ENCODE measurements around the gene TCN2. TPM values are rescaled to one million over a fixed set of nuclear protein-coding genes. Genes with fewer than 3 reads are reported as not detected.

TCN2 gene
- total and polyA plus RNA-seq, 2 of the 4 experiments (the other 2 are of a cell fraction), result 1.3 to 3.6 TPM

DNA sequence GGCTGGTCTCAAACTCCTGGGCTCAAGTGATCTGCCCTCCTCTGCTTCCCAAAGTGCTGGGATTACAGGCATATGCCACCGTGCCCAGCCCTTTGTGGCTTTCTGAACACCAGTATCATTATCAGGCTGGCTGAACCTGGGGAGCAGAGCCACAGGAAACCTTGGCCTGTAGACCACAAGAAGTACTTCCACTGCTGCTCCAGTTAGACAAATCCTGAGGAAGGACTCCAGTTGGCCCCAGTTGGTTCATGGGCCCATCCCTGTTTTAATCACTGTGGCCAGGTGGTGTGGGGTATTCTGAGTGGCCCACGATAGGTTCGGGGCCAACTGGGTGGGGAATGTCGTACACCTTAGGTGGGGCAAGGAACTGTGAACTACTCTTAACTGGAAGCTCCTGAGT, 66.2 kb downstream of the TCN2 start:
- intact Hi-C loops (cut with micrococcal nuclease) (no loop called here), dilution Hi-C loops (cut with HindIII; ENCODE audit: low sequenced_read_pairs, unreplicated experiment) (no loop called here), in situ Hi-C loops (cut with MboI; ENCODE audit: low sequenced_read_pairs) (no loop called here)
- peaks cover 2% of the 10 kb centered on the region for H3K27me3 ChIP-seq (ENCODE audit: control insufficient read depth, insufficient read depth, low read length)
- CTCF ChIA-PET, result no interaction called here
- no TSS peak for BruUV-seq (replicated peaks)
- no peak overlapping the region for H4K8ac ChIP-seq (ENCODE audit: low read depth in 2 of 2, low read length in 2 of 2)
- H3K56ac ChIP-seq (ENCODE audit: extremely low read depth, insufficient read depth, low read length), result no peak overlapping the region
- H2BK5ac ChIP-seq (ENCODE audit: low read depth, low read length, poor library complexity, severe bottlenecking), result no peak overlapping the region
- TF ChIP-seq NFE2L2 (IDR thresholded peaks at IDR 0.05; ENCODE audit: low read depth, low read length) (no peak), POLR2A (IDR thresholded peaks at IDR 0.05; ENCODE audit: low read depth, low read length) (no peak), MAZ (IDR thresholded peaks at IDR 0.05; ENCODE audit: borderline replicate concordance, low read depth, low read length) (no peak), RFX5 (IDR thresholded peaks at IDR 0.05; ENCODE audit: low read depth, low read length) (no peak), MXI1 (IDR thresholded peaks at IDR 0.05; ENCODE audit: borderline replicate concordance, low read depth, low read length) (no peak), SMC3 (IDR thresholded peaks at IDR 0.05; ENCODE audit: low read depth, low read length) (no peak), MAFK (IDR thresholded peaks at IDR 0.05; ENCODE audit: low read depth, low read length) (no peak), RAD21 (IDR thresholded peaks at IDR 0.05; ENCODE audit: low read length) (no peak)
- TF ChIP-seq, protein P1, sequence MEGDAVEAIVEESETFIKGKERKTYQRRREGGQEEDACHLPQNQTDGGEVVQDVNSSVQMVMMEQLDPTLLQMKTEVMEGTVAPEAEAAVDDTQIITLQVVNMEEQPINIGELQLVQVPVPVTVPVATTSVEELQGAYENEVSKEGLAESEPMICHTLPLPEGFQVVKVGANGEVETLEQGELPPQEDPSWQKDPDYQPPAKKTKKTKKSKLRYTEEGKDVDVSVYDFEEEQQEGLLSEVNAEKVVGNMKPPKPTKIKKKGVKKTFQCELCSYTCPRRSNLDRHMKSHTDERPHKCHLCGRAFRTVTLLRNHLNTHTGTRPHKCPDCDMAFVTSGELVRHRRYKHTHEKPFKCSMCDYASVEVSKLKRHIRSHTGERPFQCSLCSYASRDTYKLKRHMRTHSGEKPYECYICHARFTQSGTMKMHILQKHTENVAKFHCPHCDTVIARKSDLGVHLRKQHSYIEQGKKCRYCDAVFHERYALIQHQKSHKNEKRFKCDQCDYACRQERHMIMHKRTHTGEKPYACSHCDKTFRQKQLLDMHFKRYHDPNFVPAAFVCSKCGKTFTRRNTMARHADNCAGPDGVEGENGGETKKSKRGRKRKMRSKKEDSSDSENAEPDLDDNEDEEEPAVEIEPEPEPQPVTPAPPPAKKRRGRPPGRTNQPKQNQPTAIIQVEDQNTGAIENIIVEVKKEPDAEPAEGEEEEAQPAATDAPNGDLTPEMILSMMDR (conservative IDR thresholded peaks at IDR 0.05; ENCODE audit: low read depth, low read length), result no peak
- H3K27ac ChIP-seq (ENCODE audit: insufficient read depth, low read length), result no peak overlapping the region
- no peak overlapping the region for H3K9ac ChIP-seq (ENCODE audit: low read depth, low read length)
- H3K4ac ChIP-seq (ENCODE audit: low read depth, low read length), result no peak overlapping the region
- H2AK9ac ChIP-seq (replicated peaks; ENCODE audit: low read depth, low read length, poor library complexity), result no peak overlapping the region
- H4K20me1 ChIP-seq (ENCODE audit: insufficient read depth, low read length), result no peaks in the 10 kb centered on the region
- ATAC-seq (ENCODE audit: low read depth) (no peak), DNase-seq (no peak)
- no peak overlapping the region for H3K14ac ChIP-seq (replicated peaks; ENCODE audit: low read depth, low read length)
- H2AK5ac ChIP-seq (ENCODE audit: low read depth, low read length), result no peak overlapping the region
- no peak overlapping the region for H2BK15ac ChIP-seq (ENCODE audit: low read depth, low read length)
- no CpG with 5 or more reads among the region's 4 CpGs for WGBS, 2 experiments (ENCODE audit: extremely low coverage in 2 of 2, insufficient read length in 1 of 2)
- no peak overlapping the region for H4K5ac ChIP-seq (ENCODE audit: low read depth, low read length)
- 0 out of 2 replicates have a peak, but pooled peaks cover 4% of the 10 kb centered on the region for H3K9me1 ChIP-seq (ENCODE audit: insufficient read depth, low read length)
- no peak overlapping the region for H3K23ac ChIP-seq (ENCODE audit: low read depth, low read length)
- no peaks in the 10 kb centered on the region for H3K9me3 ChIP-seq (ENCODE audit: control insufficient read depth, insufficient read depth, low read length)
- no peak overlapping the region for H3K18ac ChIP-seq (ENCODE audit: low read depth, low read length)
- no peak overlapping the region for H2BK120ac ChIP-seq (ENCODE audit: low read depth, low read length)
- H3K4me3 ChIP-seq (ENCODE audit: insufficient read depth, low read depth, low read length), result no peak overlapping the region
- H3K4me1 ChIP-seq (ENCODE audit: control insufficient read depth, insufficient read depth, low read length), result no peaks in the 10 kb centered on the region
- H3K4me2 ChIP-seq (ENCODE audit: low read depth, low read length), result no peak overlapping the region
- H3K79me1 ChIP-seq (ENCODE audit: low read depth in 1 of 2, low read length in 2 of 2), result no peaks in the 10 kb centered on the region
- no peak overlapping the region for H4K91ac ChIP-seq (ENCODE audit: insufficient read depth, low read depth, low read length)
- POLR2A ChIA-PET (ENCODE audit: unreplicated experiment), result no interaction called here
- H2BK20ac ChIP-seq (ENCODE audit: low read depth, low read length), result no peak overlapping the region
- no peaks in the 10 kb centered on the region for H3K36me3 ChIP-seq (ENCODE audit: control insufficient read depth, insufficient read depth, low read length)
- H2AFZ ChIP-seq (replicated peaks; ENCODE audit: low read length, poor library complexity), result no peak overlapping the region
